Activated T-cell treated with anti-CD3 and anti-CD28 coated beads for 4 hours (primary cell): ENCODE data around the gene CHEK2.
A peak's percentile ranks its signal among the peaks of the same experiment; 100 is the strongest.
"Not testable (repeated sequence)": the region's sequence is repeated elsewhere in the genome, so short reads cannot be mapped to it uniquely, and the experiment has no call there.

Experiments
- DNase-seq: peaks from one replicate; pipeline ENCODE4 v3.0.0-alpha.2; 2020

The CHEK2 gene

GRCh38 chr22:28741785-28742561 lies at the start of gene CHEK2, which contains the start of gene HSCB:
CHEK2 (minus strand) TSS chr22:28741820; CDS start chr22:28734721, 7,099 bp downstream.
HSCB (plus strand) TSS chr22:28742039; CDS start chr22:28742096, 57 bp downstream.
- peak; percentile 95 for DNase-seq

GRCh38 chr22:28791124-28791523 lies 49.5 kb upstream of the CHEK2 start:
- DNase-seq = no peak

- DNase-seq = no peak
Observed at GRCh38 chr22:28788601-28789000, 47.0 kb upstream of the CHEK2 start.

- DNase-seq = no peak
Observed at GRCh38 chr22:28783786-28784671, 42.4 kb upstream of the CHEK2 start.

GRCh38 chr22:28780296-28780695 lies 38.7 kb upstream of the CHEK2 start:
- DNase-seq = no peak

- no peak for DNase-seq
Observed at GRCh38 chr22:28779833-28780232, 38.2 kb upstream of the CHEK2 start.

GRCh38 chr22:28774378-28774777 lies 32.8 kb upstream of the CHEK2 start:
- DNase-seq = no peak

- no peak for DNase-seq
Observed at GRCh38 chr22:28773461-28773867, 31.8 kb upstream of the CHEK2 start.

- DNase-seq = peak; percentile 93
Observed at GRCh38 chr22:28772633-28773460, 31.2 kb upstream of the CHEK2 start, which contains the start of gene CCDC117. CCDC117 (plus strand) TSS chr22:28772695; CDS start chr22:28772850, 155 bp downstream.

- no peak for DNase-seq
Observed at GRCh38 chr22:28771195-28771791, 29.7 kb upstream of the CHEK2 start.

- DNase-seq = no peak
Observed at GRCh38 chr22:28769394-28770085, 27.9 kb upstream of the CHEK2 start.

- DNase-seq = no peak
Observed at GRCh38 chr22:28768701-28769393, 27.2 kb upstream of the CHEK2 start.

- DNase-seq = no peak
Observed at GRCh38 chr22:28766628-28767027, 25.0 kb upstream of the CHEK2 start.

- DNase-seq = not testable (repeated sequence)
Observed at GRCh38 chr22:28762000-28762399, 20.4 kb upstream of the CHEK2 start.

GRCh38 chr22:28761449-28761755 lies 19.8 kb upstream of the CHEK2 start:
- DNase-seq = no peak

- DNase-seq = no peak
Observed at GRCh38 chr22:28759861-28760560, 18.4 kb upstream of the CHEK2 start.

- DNase-seq = not testable (repeated sequence)
Observed at GRCh38 chr22:28754512-28754911, 12.9 kb upstream of the CHEK2 start.

GRCh38 chr22:28750471-28750881 lies 8.9 kb upstream of the CHEK2 start:
- DNase-seq = no peak

GRCh38 chr22:28743852-28744251 lies 2.2 kb upstream of the CHEK2 start:
- no peak for DNase-seq

- DNase-seq = no peak
Observed at GRCh38 chr22:28742562-28742962, 942 bp upstream of the CHEK2 start.
